Measurements from ENCODE around the gene ABCC3. TPM values are rescaled to one million over a fixed set of nuclear protein-coding genes. Genes with fewer than 3 reads are reported as not detected.

ABCC3 gene
- total and polyA plus RNA-seq, 2 donors, result 1.8 to 3.7 TPM

- Histone ChIP-seq H3K27ac (ENCODE audit: low read depth in 1 of 2, low read length in 1 of 2) (no peak overlapping the region), H3K4me1 (ENCODE audit: control insufficient read depth in 2 of 2, insufficient read depth in 2 of 2, low read length in 2 of 2) (peaks cover 0 to 12% of the 10 kb centered on the region in 2 donors), H3K36me3 (ENCODE audit: control insufficient read depth in 2 of 2, insufficient read depth in 2 of 2, low read length in 1 of 2) (no peaks in the 10 kb centered on the region), H3K27me3 (ENCODE audit: control insufficient read depth in 2 of 2, insufficient read depth in 1 of 2, low read length in 1 of 2) (no peaks in the 10 kb centered on the region), H3K9me3 (ENCODE audit: control insufficient read depth in 2 of 2, insufficient read depth in 1 of 2, low read length in 1 of 2) (no peaks in the 10 kb centered on the region), H3K4me3 (ENCODE audit: low read length in 2 of 2) (no peak overlapping the region)
- DNase-seq (ENCODE audit: low read depth in 6 of 9, low spot score in 9 of 9), result no peak
- WGBS, result 96% methylated on average over 5 of the region's 5 CpGs
Measured at GRCh38 chr17:50665838-50666237, 31.2 kb downstream of the ABCC3 start.

- H3K36me3 ChIP-seq (ENCODE audit: control insufficient read depth in 2 of 2, insufficient read depth in 2 of 2, low read length in 1 of 2), result no peaks in the 10 kb centered on the region
- 98% methylated on average over 8 of the region's 8 CpGs for WGBS
Measured at GRCh38 chr17:50666316-50666715, 31.6 kb downstream of the ABCC3 start.

GRCh38 chr17:50667259-50668024 lies 32.8 kb downstream of the ABCC3 start:
- no peak for DNase-seq (ENCODE audit: low read depth in 6 of 9, low spot score in 9 of 9)
- no peaks in the 10 kb centered on the region for H3K36me3 ChIP-seq (ENCODE audit: control insufficient read depth in 2 of 2, insufficient read depth in 2 of 2, low read length in 1 of 2)
- no peak overlapping the region for H3K27ac ChIP-seq (ENCODE audit: low read depth in 1 of 2, low read length in 1 of 2)
- no peaks in the 10 kb centered on the region for H3K9me3 ChIP-seq (ENCODE audit: control insufficient read depth in 2 of 2, insufficient read depth in 1 of 2, low read length in 1 of 2)
- H3K27me3 ChIP-seq (ENCODE audit: control insufficient read depth in 2 of 2, insufficient read depth in 1 of 2, low read length in 1 of 2), result no peaks in the 10 kb centered on the region
- H3K4me1 ChIP-seq (ENCODE audit: control insufficient read depth in 2 of 2, insufficient read depth in 2 of 2, low read length in 2 of 2), result peaks cover 0 to 3% of the 10 kb centered on the region in 2 donors
- no peak overlapping the region for H3K4me3 ChIP-seq (ENCODE audit: low read length in 2 of 2)
- 97% methylated on average over 14 of the region's 14 CpGs for WGBS

More at GRCh38 chr17:50666316-50666715, 31.6 kb downstream of the ABCC3 start:
- no peaks in the 10 kb centered on the region for H3K27me3 ChIP-seq (ENCODE audit: control insufficient read depth in 2 of 2, insufficient read depth in 1 of 2, low read length in 1 of 2)
- H3K9me3 ChIP-seq (ENCODE audit: control insufficient read depth in 2 of 2, insufficient read depth in 1 of 2, low read length in 1 of 2), result no peaks in the 10 kb centered on the region
- H3K4me3 ChIP-seq (ENCODE audit: low read length in 2 of 2), result no peak overlapping the region
- no peak overlapping the region for H3K27ac ChIP-seq (ENCODE audit: low read depth in 1 of 2, low read length in 1 of 2)
- H3K4me1 ChIP-seq (ENCODE audit: control insufficient read depth in 2 of 2, insufficient read depth in 2 of 2, low read length in 2 of 2), result peaks cover 0 to 8% of the 10 kb centered on the region in 2 donors
- DNase-seq (ENCODE audit: low read depth in 6 of 9, low spot score in 9 of 9), result no peak

GRCh38 chr17:50668025-50668837 lies 33.5 kb downstream of the ABCC3 start:
- DNase-seq (ENCODE audit: low read depth in 6 of 9, low spot score in 9 of 9), result no peak
- Histone ChIP-seq H3K36me3 (ENCODE audit: control insufficient read depth in 2 of 2, insufficient read depth in 2 of 2, low read length in 1 of 2) (no peaks in the 10 kb centered on the region), H3K4me3 (ENCODE audit: low read length in 2 of 2) (no peak overlapping the region), H3K27ac (ENCODE audit: low read depth in 1 of 2, low read length in 1 of 2) (no peak overlapping the region), H3K27me3 (ENCODE audit: control insufficient read depth in 2 of 2, insufficient read depth in 1 of 2, low read length in 1 of 2) (no peaks in the 10 kb centered on the region), H3K4me1 (ENCODE audit: control insufficient read depth in 2 of 2, insufficient read depth in 2 of 2, low read length in 2 of 2) (peaks cover 0 to 3% of the 10 kb centered on the region in 2 donors), H3K9me3 (ENCODE audit: control insufficient read depth in 2 of 2, insufficient read depth in 1 of 2, low read length in 1 of 2) (no peaks in the 10 kb centered on the region)
- WGBS, result 81% methylated on average over 8 of the region's 8 CpGs

- DNase-seq (ENCODE audit: low read depth in 6 of 9, low spot score in 9 of 9), result no peak
- Histone ChIP-seq H3K9me3 (ENCODE audit: control insufficient read depth in 2 of 2, insufficient read depth in 1 of 2, low read length in 1 of 2) (no peaks in the 10 kb centered on the region), H3K27ac (ENCODE audit: low read depth in 1 of 2, low read length in 1 of 2) (no peak overlapping the region), H3K4me1 (ENCODE audit: control insufficient read depth in 2 of 2, insufficient read depth in 2 of 2, low read length in 2 of 2) (peaks cover 0 to 3% of the 10 kb centered on the region in 2 donors), H3K27me3 (ENCODE audit: control insufficient read depth in 2 of 2, insufficient read depth in 1 of 2, low read length in 1 of 2) (no peaks in the 10 kb centered on the region), H3K4me3 (ENCODE audit: low read length in 2 of 2) (no peak overlapping the region), H3K36me3 (ENCODE audit: control insufficient read depth in 2 of 2, insufficient read depth in 2 of 2, low read length in 1 of 2) (no peaks in the 10 kb centered on the region)
- 94% methylated on average over 9 of the region's 9 CpGs for WGBS
Measured at GRCh38 chr17:50668838-50669581, 34.3 kb downstream of the ABCC3 start.

- DNase-seq (ENCODE audit: low read depth in 6 of 9, low spot score in 9 of 9), result no peak
- Histone ChIP-seq H3K9me3 (ENCODE audit: control insufficient read depth in 2 of 2, insufficient read depth in 1 of 2, low read length in 1 of 2) (no peaks in the 10 kb centered on the region), H3K4me1 (ENCODE audit: control insufficient read depth in 2 of 2, insufficient read depth in 2 of 2, low read length in 2 of 2) (peaks cover 0 to 3% of the 10 kb centered on the region in 2 donors), H3K36me3 (ENCODE audit: control insufficient read depth in 2 of 2, insufficient read depth in 2 of 2, low read length in 1 of 2) (no peaks in the 10 kb centered on the region), H3K4me3 (ENCODE audit: low read length in 2 of 2) (no peak overlapping the region), H3K27me3 (ENCODE audit: control insufficient read depth in 2 of 2, insufficient read depth in 1 of 2, low read length in 1 of 2) (no peaks in the 10 kb centered on the region), H3K27ac (ENCODE audit: low read depth in 1 of 2, low read length in 1 of 2) (no peak overlapping the region)
- over 99% methylated on average over 5 of the region's 5 CpGs for WGBS
Measured at GRCh38 chr17:50672071-50672470, 37.4 kb downstream of the ABCC3 start.

- no peak overlapping the region for H3K4me3 ChIP-seq (ENCODE audit: low read length in 2 of 2)
- no peaks in the 10 kb centered on the region for H3K9me3 ChIP-seq (ENCODE audit: control insufficient read depth in 2 of 2, insufficient read depth in 1 of 2, low read length in 1 of 2)
- DNase-seq (ENCODE audit: low read depth in 6 of 9, low spot score in 9 of 9), result no peak
- H3K4me1 ChIP-seq (ENCODE audit: control insufficient read depth in 2 of 2, insufficient read depth in 2 of 2, low read length in 2 of 2), result peaks cover 0 to 3% of the 10 kb centered on the region in 2 donors
- no peaks in the 10 kb centered on the region for H3K27me3 ChIP-seq (ENCODE audit: control insufficient read depth in 2 of 2, insufficient read depth in 1 of 2, low read length in 1 of 2)
- WGBS, result 94% methylated on average over 20 of the region's 20 CpGs
- H3K27ac ChIP-seq (ENCODE audit: low read depth in 1 of 2, low read length in 1 of 2), result no peak overlapping the region
- no peaks in the 10 kb centered on the region for H3K36me3 ChIP-seq (ENCODE audit: control insufficient read depth in 2 of 2, insufficient read depth in 2 of 2, low read length in 1 of 2)
Measured at GRCh38 chr17:50672831-50673551, 38.3 kb downstream of the ABCC3 start.

- WGBS, result 92% methylated on average over 3 of the region's 3 CpGs
- no peaks in the 10 kb centered on the region for H3K9me3 ChIP-seq (ENCODE audit: control insufficient read depth in 2 of 2, insufficient read depth in 1 of 2, low read length in 1 of 2)
- H3K27ac ChIP-seq (ENCODE audit: low read depth in 1 of 2, low read length in 1 of 2), result no peak overlapping the region
- no peaks in the 10 kb centered on the region for H3K36me3 ChIP-seq (ENCODE audit: control insufficient read depth in 2 of 2, insufficient read depth in 2 of 2, low read length in 1 of 2)
- H3K4me1 ChIP-seq (ENCODE audit: control insufficient read depth in 2 of 2, insufficient read depth in 2 of 2, low read length in 2 of 2), result no peaks in the 10 kb centered on the region
- peaks cover 0 to 8% of the 10 kb centered on the region in 2 donors for H3K27me3 ChIP-seq (ENCODE audit: control insufficient read depth in 2 of 2, insufficient read depth in 1 of 2, low read length in 1 of 2)
- no peak overlapping the region for H3K4me3 ChIP-seq (ENCODE audit: low read length in 2 of 2)
- no peak for DNase-seq (ENCODE audit: low read depth in 6 of 9, low spot score in 9 of 9)
Measured at GRCh38 chr17:50675190-50675589, 40.5 kb downstream of the ABCC3 start.

All from thymus (tissue), 11 donors.